Osteoblast (primary cell): ENCODE measurements around the gene ANO2. TPM values are rescaled to one million over a fixed set of nuclear protein-coding genes. Genes with fewer than 3 reads are reported as not detected.
"Not testable (repeated sequence)": the region's sequence is repeated elsewhere in the genome, so short reads cannot be mapped to it uniquely, and the experiment has no call there.

Experiments
- DNase-seq: peaks from one replicate; pipeline ENCODE4 v3.0.0; 2011; ENCODE audit warnings: low spot score, mixed read lengths; ENCODE audit not compliant: insufficient read length; ENCODE audit errors: missing footprints
- H2AFZ ChIP-seq: 2 replicates; pipeline ENCODE4 v1.6.0; 2011; ENCODE audit warnings: mild to moderate bottlenecking, low read length
- H3K27ac ChIP-seq: 2 replicates; pipeline ENCODE4 v1.5.1; 2011; ENCODE audit warnings: mild to moderate bottlenecking, low read depth, low read length, moderate library complexity
- H3K27me3 ChIP-seq: 2 replicates; pipeline ENCODE4 v1.6.0; 2012; ENCODE audit warnings: mild to moderate bottlenecking, control low read depth, inconsistent platforms, low read length, moderate library complexity; ENCODE audit not compliant: insufficient read depth
- H3K36me3 ChIP-seq: 2 replicates; pipeline ENCODE4 v1.5.1; 2011; ENCODE audit warnings: mild to moderate bottlenecking, low read length, control low read depth, moderate library complexity; ENCODE audit not compliant: insufficient read depth
- H3K4me1 ChIP-seq: 2 replicates; pipeline ENCODE4 v1.5.1; 2011; ENCODE audit warnings: mild to moderate bottlenecking, low read length, control low read depth, moderate library complexity; ENCODE audit not compliant: insufficient read depth
- H3K4me2 ChIP-seq: 2 replicates; pipeline ENCODE4 v1.6.0; 2011; ENCODE audit warnings: mild to moderate bottlenecking, low read length; ENCODE audit not compliant: insufficient read depth
- H3K4me3 ChIP-seq: fragments of 200-600 bp; sonication (generic); 3 replicates; pipeline ENCODE4 v1.5.1; 2012; ENCODE audit warnings: mild to moderate bottlenecking, low read length, inconsistent platforms; ENCODE audit not compliant: insufficient read depth
- H3K79me2 ChIP-seq: 2 replicates; pipeline ENCODE4 v1.6.0; 2012; ENCODE audit warnings: mild to moderate bottlenecking, low read length, control low read depth, inconsistent platforms; ENCODE audit not compliant: insufficient read depth
- H3K9me3 ChIP-seq: 2 replicates; pipeline ENCODE4 v1.5.1; 2011; ENCODE audit warnings: low read depth, low read length, control low read depth
- H4K20me1 ChIP-seq: 2 replicates; pipeline ENCODE4 v1.6.0; 2012; ENCODE audit warnings: mild to moderate bottlenecking, low read length, control low read depth; ENCODE audit not compliant: insufficient read depth
- total RNA-seq: library from RNA; depleted of rRNA; stranded (reverse); fragments of >200 nt; gene quantifications from 2 replicates; pipeline ENCODE4 v1.2.3, GENCODE V29; 2012
- TF ChIP-seq, protein P1 (sequence below): IDR thresholded peaks from 2 replicates; pipeline ENCODE4 v1.5.1; 2011; ENCODE audit warnings: mild to moderate bottlenecking, low read depth, low read length, moderate library complexity; ENCODE audit errors: extremely low read depth

The ANO2 gene
- total RNA-seq, 1 donor: under 0.01 TPM

DNA sequence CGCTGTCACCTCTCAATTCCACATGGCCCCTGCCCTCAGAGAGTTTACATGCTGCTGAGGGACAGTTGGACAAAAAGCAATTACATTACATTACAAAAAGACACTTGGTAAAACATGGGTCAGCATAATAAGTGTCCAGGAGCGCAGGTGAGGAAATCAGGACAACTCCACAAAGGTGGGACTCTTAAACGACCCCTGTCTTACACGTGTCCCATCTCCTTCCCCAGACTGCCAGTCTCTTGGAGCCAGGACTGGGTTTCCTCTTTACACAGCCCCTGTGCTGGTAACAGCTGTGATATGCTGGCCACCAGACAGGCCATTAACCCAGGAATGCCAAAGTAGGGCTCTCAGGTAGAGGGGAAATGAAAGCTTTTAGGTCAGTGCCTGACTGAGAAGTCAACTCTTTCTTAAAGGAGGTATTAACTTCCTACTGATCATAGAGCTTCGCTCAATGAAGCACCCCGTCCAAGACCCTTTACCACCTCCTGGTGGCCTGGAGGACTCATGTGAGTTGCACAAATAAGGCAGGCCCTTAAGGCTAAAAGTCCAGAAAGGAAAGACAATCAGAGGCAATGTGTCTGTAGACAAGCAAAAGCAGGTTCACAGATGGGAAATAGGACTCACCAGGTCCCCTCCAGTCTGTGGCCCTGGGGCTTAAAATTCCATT is 55.5 kb downstream of the ANO2 start:
- no peak overlapping the region for H3K4me3 ChIP-seq
- DNase-seq: no peak
- no peak overlapping the region for H3K27ac ChIP-seq
- no peaks in the 10 kb centered on the region for H3K36me3 ChIP-seq
- no peak overlapping the region for H3K4me2 ChIP-seq
- no peaks in the 10 kb centered on the region for H4K20me1 ChIP-seq
- H3K4me1 ChIP-seq: no peaks in the 10 kb centered on the region
- H3K9me3 ChIP-seq: no peaks in the 10 kb centered on the region
- TF ChIP-seq, protein P1, sequence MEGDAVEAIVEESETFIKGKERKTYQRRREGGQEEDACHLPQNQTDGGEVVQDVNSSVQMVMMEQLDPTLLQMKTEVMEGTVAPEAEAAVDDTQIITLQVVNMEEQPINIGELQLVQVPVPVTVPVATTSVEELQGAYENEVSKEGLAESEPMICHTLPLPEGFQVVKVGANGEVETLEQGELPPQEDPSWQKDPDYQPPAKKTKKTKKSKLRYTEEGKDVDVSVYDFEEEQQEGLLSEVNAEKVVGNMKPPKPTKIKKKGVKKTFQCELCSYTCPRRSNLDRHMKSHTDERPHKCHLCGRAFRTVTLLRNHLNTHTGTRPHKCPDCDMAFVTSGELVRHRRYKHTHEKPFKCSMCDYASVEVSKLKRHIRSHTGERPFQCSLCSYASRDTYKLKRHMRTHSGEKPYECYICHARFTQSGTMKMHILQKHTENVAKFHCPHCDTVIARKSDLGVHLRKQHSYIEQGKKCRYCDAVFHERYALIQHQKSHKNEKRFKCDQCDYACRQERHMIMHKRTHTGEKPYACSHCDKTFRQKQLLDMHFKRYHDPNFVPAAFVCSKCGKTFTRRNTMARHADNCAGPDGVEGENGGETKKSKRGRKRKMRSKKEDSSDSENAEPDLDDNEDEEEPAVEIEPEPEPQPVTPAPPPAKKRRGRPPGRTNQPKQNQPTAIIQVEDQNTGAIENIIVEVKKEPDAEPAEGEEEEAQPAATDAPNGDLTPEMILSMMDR: no peak
- H2AFZ ChIP-seq: no peak overlapping the region
- H3K79me2 ChIP-seq: no peaks in the 10 kb centered on the region
- H3K27me3 ChIP-seq: no peaks in the 10 kb centered on the region

DNA sequence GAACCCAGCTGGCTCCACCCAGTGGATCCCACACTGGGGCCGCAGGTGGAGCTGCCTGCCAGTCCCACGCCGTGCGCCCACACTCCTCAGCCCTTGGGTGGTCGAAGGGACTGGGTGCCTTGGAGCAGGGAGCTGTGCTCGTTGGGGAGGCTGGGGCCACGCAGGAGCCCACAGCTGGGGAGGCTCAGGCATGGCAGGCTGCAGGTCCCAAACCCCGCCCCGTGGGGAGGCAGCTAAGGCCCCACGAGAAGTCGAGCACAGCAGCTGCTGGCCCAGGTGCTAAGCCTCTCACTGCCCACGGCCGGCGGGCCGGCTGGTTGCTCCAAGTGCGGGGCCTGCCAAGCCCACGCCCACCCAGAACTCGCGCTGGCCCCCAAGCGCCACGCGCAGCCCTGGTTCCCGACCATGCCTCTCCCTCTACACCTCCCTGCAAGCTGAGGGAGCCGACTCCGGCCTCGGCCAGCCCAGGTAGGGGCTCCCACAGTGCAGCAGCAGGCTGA is 56.2 kb downstream of the ANO2 start:
- no peaks in the 10 kb centered on the region for H3K36me3 ChIP-seq
- H3K9me3 ChIP-seq: no peaks in the 10 kb centered on the region

DNA sequence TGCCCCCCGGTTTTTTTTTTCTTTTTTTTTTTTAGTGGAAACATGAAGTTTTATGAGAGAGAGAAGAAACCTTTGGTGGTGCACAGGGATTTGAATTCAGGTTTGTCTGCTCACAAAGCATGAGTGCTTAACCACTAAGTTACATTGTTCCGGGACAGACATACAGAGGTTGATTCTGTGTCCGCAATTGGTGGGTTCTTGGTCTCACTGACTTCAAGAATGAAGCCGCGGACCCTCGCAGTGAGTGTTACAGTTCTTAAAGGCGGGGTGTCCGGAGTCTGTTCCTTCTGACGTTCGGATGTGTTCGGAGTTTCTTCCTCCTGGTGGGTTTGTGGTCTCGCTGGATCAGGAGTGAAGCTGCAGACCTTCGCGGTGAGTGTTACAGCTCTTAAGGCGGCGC is 57.2 kb downstream of the ANO2 start:
- not testable (repeated sequence) for H3K27me3 ChIP-seq, H3K9me3 ChIP-seq, H3K4me1 ChIP-seq, H2AFZ ChIP-seq, DNase-seq, H3K79me2 ChIP-seq, H4K20me1 ChIP-seq, H3K36me3 ChIP-seq, H3K27ac ChIP-seq, H3K4me2 ChIP-seq, H3K4me3 ChIP-seq

More for the DNA sequence above, 56.2 kb downstream of the ANO2 start:
- no peaks in the 10 kb centered on the region for H4K20me1 ChIP-seq
- TF ChIP-seq, protein P1: no peak
- no peaks in the 10 kb centered on the region for H3K27me3 ChIP-seq
- no peak overlapping the region for H2AFZ ChIP-seq
- no peak overlapping the region for H3K4me3 ChIP-seq
- no peak for DNase-seq
- no peaks in the 10 kb centered on the region for H3K79me2 ChIP-seq
- H3K4me2 ChIP-seq: no peak overlapping the region
- no peaks in the 10 kb centered on the region for H3K4me1 ChIP-seq
- H3K27ac ChIP-seq: no peak overlapping the region

DNA sequence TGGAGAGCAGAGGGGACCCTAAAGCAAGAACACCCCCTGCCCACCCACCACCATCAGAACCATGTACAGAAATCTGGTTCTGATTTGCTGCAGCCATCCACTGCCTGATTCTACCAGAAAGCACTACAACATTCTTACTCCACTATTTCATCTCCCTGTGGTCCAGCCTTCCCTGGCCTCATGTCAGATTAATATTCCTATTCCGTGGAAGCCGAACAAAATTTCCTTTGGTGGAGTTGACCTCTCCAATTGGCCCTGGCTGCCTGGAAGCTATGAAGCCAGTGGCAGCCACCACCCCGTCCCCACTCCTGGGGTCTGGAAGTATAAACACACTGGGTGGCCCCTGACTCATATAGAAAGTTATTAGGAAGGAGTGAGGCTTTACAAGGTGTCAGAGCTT is 60.2 kb downstream of the ANO2 start:
- no peak overlapping the region for H3K27ac ChIP-seq
- no peaks in the 10 kb centered on the region for H4K20me1 ChIP-seq
- H3K4me1 ChIP-seq: no peaks in the 10 kb centered on the region
- DNase-seq: no peak
- H3K9me3 ChIP-seq: no peaks in the 10 kb centered on the region
- TF ChIP-seq, protein P1: no peak
- H3K4me2 ChIP-seq: no peak overlapping the region
- H3K79me2 ChIP-seq: no peaks in the 10 kb centered on the region
- H3K36me3 ChIP-seq: no peaks in the 10 kb centered on the region
- no peak overlapping the region for H3K4me3 ChIP-seq
- no peaks in the 10 kb centered on the region for H3K27me3 ChIP-seq
- no peak overlapping the region for H2AFZ ChIP-seq
